GM12801 (cell line): ENCODE results near the gene AKAP7.

Experiments used
- TF ChIP-seq, protein P1 (sequence below): IDR thresholded peaks from one replicate; pipeline ENCODE4 v1.5.1; 2011; ENCODE audit warnings: control low read depth; ENCODE audit not compliant: insufficient read length; ENCODE audit errors: extremely low read depth

The AKAP7 gene

GRCh38 chr6:131208787-131209186 is 73.5 kb downstream of the AKAP7 start:
- TF ChIP-seq, protein P1, sequence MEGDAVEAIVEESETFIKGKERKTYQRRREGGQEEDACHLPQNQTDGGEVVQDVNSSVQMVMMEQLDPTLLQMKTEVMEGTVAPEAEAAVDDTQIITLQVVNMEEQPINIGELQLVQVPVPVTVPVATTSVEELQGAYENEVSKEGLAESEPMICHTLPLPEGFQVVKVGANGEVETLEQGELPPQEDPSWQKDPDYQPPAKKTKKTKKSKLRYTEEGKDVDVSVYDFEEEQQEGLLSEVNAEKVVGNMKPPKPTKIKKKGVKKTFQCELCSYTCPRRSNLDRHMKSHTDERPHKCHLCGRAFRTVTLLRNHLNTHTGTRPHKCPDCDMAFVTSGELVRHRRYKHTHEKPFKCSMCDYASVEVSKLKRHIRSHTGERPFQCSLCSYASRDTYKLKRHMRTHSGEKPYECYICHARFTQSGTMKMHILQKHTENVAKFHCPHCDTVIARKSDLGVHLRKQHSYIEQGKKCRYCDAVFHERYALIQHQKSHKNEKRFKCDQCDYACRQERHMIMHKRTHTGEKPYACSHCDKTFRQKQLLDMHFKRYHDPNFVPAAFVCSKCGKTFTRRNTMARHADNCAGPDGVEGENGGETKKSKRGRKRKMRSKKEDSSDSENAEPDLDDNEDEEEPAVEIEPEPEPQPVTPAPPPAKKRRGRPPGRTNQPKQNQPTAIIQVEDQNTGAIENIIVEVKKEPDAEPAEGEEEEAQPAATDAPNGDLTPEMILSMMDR = no peak

DNA sequence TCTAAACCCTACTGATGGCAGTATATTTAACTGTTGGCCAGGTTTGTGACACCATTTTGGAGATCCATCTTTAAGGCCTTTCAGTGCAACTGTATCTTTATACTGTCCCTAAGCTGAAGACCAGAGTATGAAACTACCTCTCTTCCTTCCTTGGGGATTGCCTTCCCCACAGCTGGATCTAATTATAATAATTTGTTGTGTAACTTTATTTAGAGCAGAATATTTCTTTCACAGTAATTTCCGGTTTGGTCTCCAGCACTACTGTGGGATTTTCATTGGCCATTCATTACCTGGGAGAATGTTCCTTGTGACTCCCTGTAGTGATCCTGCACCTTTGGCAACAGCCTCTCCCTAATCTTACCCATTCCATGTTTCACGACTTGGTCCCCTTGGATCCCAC is 75.2 kb downstream of the AKAP7 start:
- TF ChIP-seq, protein P1 = no peak

DNA sequence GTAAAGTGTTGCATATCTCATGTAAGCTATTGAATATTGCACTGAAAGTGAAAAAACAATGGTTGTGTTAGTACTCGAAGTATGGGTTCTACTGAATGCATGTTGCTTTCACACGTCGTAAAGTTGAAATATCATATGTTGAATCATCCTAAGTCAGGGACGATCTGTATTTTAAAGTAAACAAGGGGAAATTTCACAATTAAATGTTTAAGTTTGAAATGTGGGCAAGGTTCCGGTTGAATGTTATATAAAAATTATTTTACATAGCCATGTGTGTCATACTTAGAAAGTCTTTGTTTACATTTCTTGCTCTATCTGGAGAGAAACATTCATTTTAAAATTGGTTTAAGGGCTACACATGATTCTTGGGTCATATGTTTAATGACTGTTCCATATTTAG is 76.8 kb downstream of the AKAP7 start:
- TF ChIP-seq, protein P1 = no peak

- TF ChIP-seq, protein P1 = no peak
These were observed 77.6 kb downstream of the AKAP7 start for GRCh38 chr6:131212913-131213312.

- TF ChIP-seq, protein P1 = no peak
These were observed 78.3 kb downstream of the AKAP7 start for GRCh38 chr6:131213501-131213990.

DNA sequence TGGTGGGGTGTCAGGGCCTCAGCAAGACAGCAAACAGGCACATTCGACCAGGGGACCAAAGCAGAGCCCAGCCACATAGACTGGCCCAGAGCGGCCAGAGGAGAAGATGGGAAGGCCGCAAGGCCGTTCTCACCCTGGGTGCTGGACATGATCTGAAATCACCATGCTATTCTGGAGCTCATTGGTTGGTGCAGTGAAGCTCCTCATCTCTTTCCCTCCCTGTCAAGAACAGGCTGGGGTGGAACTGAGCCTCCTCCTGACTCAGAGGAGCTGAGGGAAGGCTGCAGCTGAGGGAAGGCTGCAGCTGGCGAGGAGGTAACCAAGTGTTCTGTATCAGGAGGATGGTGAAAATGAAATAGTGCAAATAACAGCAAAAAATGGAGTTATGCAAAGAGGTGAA is 80.0 kb downstream of the AKAP7 start:
- TF ChIP-seq, protein P1 = no peak

DNA sequence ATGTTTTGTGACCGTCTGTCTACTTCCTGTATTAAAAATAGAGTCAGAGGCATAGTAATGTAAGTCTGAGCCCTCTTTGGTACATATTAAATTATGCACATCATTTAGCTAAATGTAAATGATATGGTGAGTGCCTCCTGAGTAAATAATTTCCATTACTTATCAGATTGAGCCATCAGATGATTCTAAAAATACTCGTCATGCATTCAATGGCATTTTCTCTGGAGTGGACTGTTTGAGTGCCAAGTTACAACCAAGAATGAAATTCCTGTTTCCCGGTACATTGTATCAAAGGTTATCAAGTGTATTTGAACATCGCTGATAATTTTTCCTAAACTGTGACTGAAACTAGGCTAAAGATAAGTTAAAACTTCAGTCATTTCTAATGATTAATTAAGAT is 81.0 kb downstream of the AKAP7 start:
- TF ChIP-seq, protein P1 = no peak

GRCh38 chr6:131222773-131223172 is 87.5 kb downstream of the AKAP7 start:
- TF ChIP-seq, protein P1 = no peak
